HepG2 (cell line): Measurements from ENCODE around the gene HIRA. TPM values are rescaled to one million over a fixed set of nuclear protein-coding genes. Genes with fewer than 3 reads are reported as not detected.

Experiments used
- HDAC6 ChIP-seq: fragments of 200-600 bp; sonication (generic); IDR thresholded peaks from 2 replicates; pipeline ENCODE4 v1.7.0; 2017; ENCODE audit warnings: mild to moderate bottlenecking, antibody characterized with exemption, low read length, low read depth
- MAZ ChIP-seq, 2 experiments: sonication (generic) in 1 of 2; formaldehyde crosslinking in 1 of 2; IDR thresholded peaks; 2 replicates each; pipeline versions ENCODE4 v1.5.0 to v1.6.1; 2012 to 2020; ENCODE audit warnings: low read depth in 2 of 2, mild to moderate bottlenecking in 2 of 2, borderline replicate concordance in 1 of 2, improper control_type of control experiment in 1 of 2, low read length in 1 of 2, missing genetic modification reagents in 1 of 2, moderate library complexity in 1 of 2
- NR2F2 ChIP-seq: IDR thresholded peaks from 2 replicates; pipeline ENCODE4 v1.6.1; 2012; ENCODE audit warnings: low read depth, inconsistent platforms, borderline replicate concordance
- TGIF2 ChIP-seq: IDR thresholded peaks from 2 replicates; pipeline ENCODE4 v1.6.1; 2016; ENCODE audit warnings: control low read depth, missing compliant biosample characterization
- THYN1 ChIP-seq: sonication (generic); formaldehyde crosslinking; IDR thresholded peaks from 2 replicates; pipeline ENCODE4 v1.8.1; 2023; ENCODE audit warnings: low read depth, mild to moderate bottlenecking, moderate library complexity, missing genetic modification reagents, borderline replicate concordance
- ZEB1 ChIP-seq: IDR thresholded peaks from 2 replicates; pipeline ENCODE4 v1.6.1; 2012; ENCODE audit warnings: mild to moderate bottlenecking, low read depth, inconsistent platforms; ENCODE audit not compliant: insufficient replicate concordance
- ZNF770 ChIP-seq: sonication (generic); formaldehyde crosslinking; IDR thresholded peaks from 2 replicates; pipeline ENCODE4 v1.5.0; 2020; ENCODE audit warnings: mild to moderate bottlenecking, missing genetic modification reagents
- ZSCAN31 ChIP-seq: sonication (generic); formaldehyde crosslinking; IDR thresholded peaks from 2 replicates; pipeline ENCODE4 v1.5.0; 2020; ENCODE audit warnings: low read depth, mild to moderate bottlenecking, missing genetic modification reagents
- polyA plus RNA-seq, 8 experiments: library from polyadenylated mRNA; depleted of rRNA in 3 of 8; stranded (reverse) in 7 of 8; unstranded in 1 of 8; fragments of >200 nt; fragmentation: Illumina TruSeq in 4 of 8; extraction: Trizol in 4 of 8; gene quantifications; 2 replicates each; pipeline versions ENCODE4 v1.2.1 to v1.2.3, GENCODE V29; 2011 to 2016; ENCODE audit warnings: low read depth in 4 of 8, missing spikeins in 1 of 8, mixed read lengths in 1 of 8; ENCODE audit not compliant: insufficient read depth in 1 of 8
- total RNA-seq, 5 experiments: library from RNA; depleted of rRNA; stranded (reverse); fragments of >200 nt; fragmentation: Illumina TruSeq; extraction: Trizol; gene quantifications; 2 replicates each; pipeline ENCODE4 v1.2.3, GENCODE V29; 2016; ENCODE audit warnings: low read depth in 1 of 5
- TF ChIP-seq, protein P1 (sequence below): IDR thresholded peaks from 2 replicates; pipeline ENCODE4 v1.6.1; 2012; ENCODE audit warnings: inconsistent platforms

Gene HIRA
- total and polyA plus RNA-seq, 2 of the 13 experiments (the other 11 are each of a cell fraction or from before 2014, with no cell fraction given) = 21.5 to 29.2 TPM

GRCh38 chr22:19478901-19479354, 47.4 kb upstream of the HIRA start, which contains the start of gene UFD1 (continued):
- TF ChIP-seq MAZ (IDR thresholded peaks at IDR 0.05; ENCODE audit: borderline replicate concordance, low read depth, low read length) (peak; percentile 33; the same call in 1 of the 2 replicates), MAZ (CRISPR knock-in tag; IDR thresholded peaks at IDR 0.05; ENCODE audit: low read depth) (no peak), NR2F2 (no peak), THYN1 (CRISPR knock-in tag) (no peak), ZSCAN31 (CRISPR knock-in tag) (0 out of 2 replicates have a peak, but pooled peaks have one; percentile 20), TGIF2 (CRISPR knock-in tag) (0 out of 2 replicates have a peak, but pooled peaks have one; percentile 10), ZEB1 (peak; percentile 68), HDAC6 (no peak), ZNF770 (CRISPR knock-in tag) (peak; percentile 17; the same call in 1 of the 2 replicates)
- TF ChIP-seq, protein P1, sequence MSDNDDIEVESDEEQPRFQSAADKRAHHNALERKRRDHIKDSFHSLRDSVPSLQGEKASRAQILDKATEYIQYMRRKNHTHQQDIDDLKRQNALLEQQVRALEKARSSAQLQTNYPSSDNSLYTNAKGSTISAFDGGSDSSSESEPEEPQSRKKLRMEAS = peak; percentile 21; the same call in 1 of the 2 replicates
